DND-41 (cell line): ENCODE results near the gene PHF2.

ENCODE experiments used
- ATAC-seq: fragments of 200-7000 bp; cut with Tn5 transposase; 3 replicates; pipeline ENCODE4 v1.9.1; 2021; ENCODE audit warnings: low read depth; ENCODE audit not compliant: insufficient read depth
- DNase-seq: peaks from one replicate; pipeline ENCODE4 v3.0.0-alpha.2; 2020
- H2AFZ ChIP-seq: 2 replicates; pipeline ENCODE4 v1.6.0; 2012; ENCODE audit warnings: low read depth, low read length
- H3K27ac ChIP-seq: 2 replicates; pipeline ENCODE4 v1.5.1; 2012; ENCODE audit warnings: low read length, inconsistent platforms
- H3K27me3 ChIP-seq: fragments of 200-600 bp; sonication (generic); 2 replicates; pipeline ENCODE4 v1.6.0; 2012; ENCODE audit warnings: low read length, mild to moderate bottlenecking, inconsistent platforms; ENCODE audit not compliant: insufficient read depth, poor library complexity
- H3K36me3 ChIP-seq: 2 replicates; pipeline ENCODE4 v1.5.1; 2012; ENCODE audit warnings: low read length, inconsistent platforms; ENCODE audit not compliant: insufficient read depth
- H3K4me1 ChIP-seq: 2 replicates; pipeline ENCODE4 v1.5.1; 2012; ENCODE audit warnings: mild to moderate bottlenecking, low read length; ENCODE audit not compliant: insufficient read depth
- H3K4me2 ChIP-seq: 2 replicates; pipeline ENCODE4 v1.6.0; 2012; ENCODE audit warnings: mild to moderate bottlenecking, moderate library complexity, low read length, inconsistent platforms; ENCODE audit not compliant: insufficient read depth
- H3K4me3 ChIP-seq, 2 experiments: fragments of 200-600 bp in 1 of 2; shearing (Covaris generic) in 1 of 2; 2 replicates each; pipeline ENCODE4 v1.5.1; 2012 to 2016; ENCODE audit warnings: inconsistent platforms in 2 of 2, low read length in 2 of 2, mild to moderate bottlenecking in 2 of 2, low read depth in 1 of 2, moderate library complexity in 1 of 2
- H3K79me2 ChIP-seq: 2 replicates; pipeline ENCODE4 v1.6.0; 2012; ENCODE audit warnings: low read length, inconsistent platforms; ENCODE audit not compliant: insufficient read depth
- H3K9ac ChIP-seq: 2 replicates; pipeline ENCODE4 v1.6.0; 2012; ENCODE audit warnings: low read depth, mild to moderate bottlenecking, inconsistent platforms, low read length, moderate library complexity
- H3K9me3 ChIP-seq: 2 replicates; pipeline ENCODE4 v1.5.1; 2012; ENCODE audit warnings: low read length, moderate library complexity, mild to moderate bottlenecking, inconsistent platforms; ENCODE audit not compliant: insufficient read depth, severe bottlenecking
- H4K20me1 ChIP-seq: 2 replicates; pipeline ENCODE4 v1.6.0; 2012; ENCODE audit warnings: low read length; ENCODE audit not compliant: insufficient read depth
- EZH2 ChIP-seq: IDR thresholded peaks from 3 replicates; pipeline ENCODE4 v1.6.1; 2012; ENCODE audit warnings: borderline replicate concordance, low read depth, mild to moderate bottlenecking, moderate library complexity, low read length, inconsistent platforms; ENCODE audit not compliant: severe bottlenecking
- TF ChIP-seq, protein P1 (sequence below): IDR thresholded peaks from 2 replicates; pipeline ENCODE4 v1.5.1; 2012; ENCODE audit warnings: borderline replicate concordance, low read length, moderate library complexity, mild to moderate bottlenecking; ENCODE audit not compliant: poor library complexity, severe bottlenecking; ENCODE audit errors: extremely low read depth

PHF2 gene

DNA sequence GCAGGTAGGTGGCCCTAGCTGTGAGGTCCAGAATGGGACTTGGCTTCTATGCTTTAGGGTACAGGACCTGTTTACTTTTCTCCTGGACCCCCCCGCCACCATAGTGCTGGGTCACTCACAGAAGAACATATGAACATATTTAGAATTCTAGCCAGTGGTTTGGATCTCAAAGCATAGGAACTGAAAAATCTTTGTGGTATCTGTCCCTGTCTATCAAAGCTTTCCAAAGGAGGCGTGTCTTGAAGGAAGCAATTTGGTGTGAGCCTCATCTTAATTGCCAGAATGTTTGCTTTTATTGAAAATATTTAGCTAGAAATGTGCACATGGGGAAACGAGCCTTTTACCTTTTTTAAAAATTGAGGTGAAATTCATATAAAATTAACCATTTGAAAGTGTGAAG is 6.2 kb downstream of the PHF2 start:
- no peak overlapping the region for H3K4me3 ChIP-seq
- H3K27me3 ChIP-seq = no peaks in the 10 kb centered on the region
- peaks cover 100% of the 10 kb centered on the region for H3K79me2 ChIP-seq
- no peak for ATAC-seq
- H3K4me1 ChIP-seq = peaks cover 29% of the 10 kb centered on the region
- no peak for TF ChIP-seq EZH2
- TF ChIP-seq, protein P1, sequence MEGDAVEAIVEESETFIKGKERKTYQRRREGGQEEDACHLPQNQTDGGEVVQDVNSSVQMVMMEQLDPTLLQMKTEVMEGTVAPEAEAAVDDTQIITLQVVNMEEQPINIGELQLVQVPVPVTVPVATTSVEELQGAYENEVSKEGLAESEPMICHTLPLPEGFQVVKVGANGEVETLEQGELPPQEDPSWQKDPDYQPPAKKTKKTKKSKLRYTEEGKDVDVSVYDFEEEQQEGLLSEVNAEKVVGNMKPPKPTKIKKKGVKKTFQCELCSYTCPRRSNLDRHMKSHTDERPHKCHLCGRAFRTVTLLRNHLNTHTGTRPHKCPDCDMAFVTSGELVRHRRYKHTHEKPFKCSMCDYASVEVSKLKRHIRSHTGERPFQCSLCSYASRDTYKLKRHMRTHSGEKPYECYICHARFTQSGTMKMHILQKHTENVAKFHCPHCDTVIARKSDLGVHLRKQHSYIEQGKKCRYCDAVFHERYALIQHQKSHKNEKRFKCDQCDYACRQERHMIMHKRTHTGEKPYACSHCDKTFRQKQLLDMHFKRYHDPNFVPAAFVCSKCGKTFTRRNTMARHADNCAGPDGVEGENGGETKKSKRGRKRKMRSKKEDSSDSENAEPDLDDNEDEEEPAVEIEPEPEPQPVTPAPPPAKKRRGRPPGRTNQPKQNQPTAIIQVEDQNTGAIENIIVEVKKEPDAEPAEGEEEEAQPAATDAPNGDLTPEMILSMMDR = no peak
- H3K9ac ChIP-seq = no peak overlapping the region
- H3K9me3 ChIP-seq = no peaks in the 10 kb centered on the region
- H3K36me3 ChIP-seq = no peaks in the 10 kb centered on the region
- DNase-seq = no peak
- H4K20me1 ChIP-seq = peaks cover 76% of the 10 kb centered on the region
- no peak overlapping the region for H3K27ac ChIP-seq
- H3K4me2 ChIP-seq = no peak overlapping the region
- H2AFZ ChIP-seq = no peak overlapping the region

DNA sequence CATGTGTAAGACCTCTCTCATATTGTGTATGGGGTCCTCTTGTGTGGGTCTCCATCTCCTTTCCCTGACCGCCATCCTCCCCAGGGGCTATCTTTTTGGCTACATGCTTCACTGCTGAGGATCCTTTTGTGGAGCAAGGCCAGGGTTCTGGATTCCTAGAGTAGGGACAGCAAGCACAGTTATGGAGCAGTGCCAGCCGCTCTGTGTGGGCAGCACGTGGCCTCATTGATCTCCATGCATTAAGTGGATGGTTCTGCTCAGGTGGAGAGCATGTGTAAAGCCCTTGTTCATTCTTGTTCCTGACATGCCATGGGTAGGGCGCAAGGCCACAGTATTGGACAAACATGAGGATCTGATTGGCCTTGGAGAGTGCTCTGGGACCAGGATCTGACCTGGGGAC is 8.9 kb downstream of the PHF2 start:
- Histone ChIP-seq H4K20me1 (peaks cover 86% of the 10 kb centered on the region), H3K36me3 (no peaks in the 10 kb centered on the region), H3K4me2 (no peak overlapping the region), H3K9ac (no peak overlapping the region), H2AFZ (no peak overlapping the region), H3K27me3 (no peaks in the 10 kb centered on the region), H3K79me2 (peaks cover 100% of the 10 kb centered on the region), H3K4me3 (no peak overlapping the region), H3K9me3 (no peaks in the 10 kb centered on the region), H3K27ac (no peak overlapping the region), H3K4me1 (peaks cover 5% of the 10 kb centered on the region; the same call in 1 of the 2 replicates)
- TF ChIP-seq, protein P1 = no peak
- no peak for TF ChIP-seq EZH2
- ATAC-seq (no peak), DNase-seq (no peak)

DNA sequence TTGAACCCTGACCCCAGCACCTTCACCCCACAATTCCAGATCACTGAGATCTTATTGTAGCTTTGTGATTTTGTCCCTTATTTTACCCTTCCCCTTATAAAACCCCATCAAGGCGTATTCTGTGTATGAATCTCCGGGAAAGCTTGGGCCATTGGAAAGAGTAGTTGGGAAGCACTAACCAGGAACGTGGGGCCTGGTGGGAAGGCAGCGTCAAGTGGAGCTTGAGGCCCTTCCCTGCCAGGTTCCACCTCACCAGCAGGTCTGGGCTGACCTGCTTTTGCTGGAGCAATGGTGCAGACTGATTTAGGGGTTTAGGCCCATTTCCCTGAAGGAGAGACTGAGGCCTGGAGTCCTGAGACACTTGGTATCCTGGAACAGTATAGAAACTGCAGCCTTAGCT is 9.3 kb downstream of the PHF2 start:
- TF ChIP-seq EZH2 = no peak
- TF ChIP-seq, protein P1 = no peak

More for the DNA sequence above, 9.3 kb downstream of the PHF2 start:
- Histone ChIP-seq H3K4me2 (no peak overlapping the region), H3K27me3 (no peaks in the 10 kb centered on the region), H3K4me3 (no peak overlapping the region), H3K36me3 (no peaks in the 10 kb centered on the region), H3K9ac (no peak overlapping the region), H3K4me1 (peaks cover 4% of the 10 kb centered on the region; the same call in 1 of the 2 replicates), H2AFZ (no peak overlapping the region), H3K79me2 (peaks cover 100% of the 10 kb centered on the region), H4K20me1 (peaks cover 86% of the 10 kb centered on the region), H3K9me3 (no peaks in the 10 kb centered on the region), H3K27ac (no peak overlapping the region)
- DNase-seq (no peak), ATAC-seq (no peak)
